ENCODE data around the gene SNTG2.
"Not testable (repeated sequence)": the region's sequence is repeated elsewhere in the genome, so short reads cannot be mapped to it uniquely, and the experiment has no call there.

Gene SNTG2

DNA sequence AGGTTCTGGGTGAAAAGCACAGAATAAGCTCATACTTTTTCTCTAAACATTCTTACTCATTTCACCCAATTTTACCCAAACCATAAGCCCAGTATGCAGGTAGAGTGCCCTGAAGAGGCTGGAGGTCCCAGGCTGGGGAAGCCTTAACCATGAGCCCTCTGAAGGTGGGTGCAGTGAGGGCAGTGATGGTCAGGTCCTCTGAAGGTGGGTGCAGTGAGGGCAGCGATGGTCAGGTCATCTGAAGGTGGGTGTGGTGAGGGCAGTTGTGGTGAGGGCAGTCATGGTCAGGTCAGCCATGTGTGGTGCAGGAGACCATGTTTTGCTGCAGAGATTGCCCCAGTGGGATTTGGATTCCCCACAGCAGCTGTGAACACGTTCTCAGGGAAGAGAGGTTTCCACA is 148.8 kb downstream of the SNTG2 start:
- no peak for DNase-seq (ENCODE audit: low spot score)

DNA sequence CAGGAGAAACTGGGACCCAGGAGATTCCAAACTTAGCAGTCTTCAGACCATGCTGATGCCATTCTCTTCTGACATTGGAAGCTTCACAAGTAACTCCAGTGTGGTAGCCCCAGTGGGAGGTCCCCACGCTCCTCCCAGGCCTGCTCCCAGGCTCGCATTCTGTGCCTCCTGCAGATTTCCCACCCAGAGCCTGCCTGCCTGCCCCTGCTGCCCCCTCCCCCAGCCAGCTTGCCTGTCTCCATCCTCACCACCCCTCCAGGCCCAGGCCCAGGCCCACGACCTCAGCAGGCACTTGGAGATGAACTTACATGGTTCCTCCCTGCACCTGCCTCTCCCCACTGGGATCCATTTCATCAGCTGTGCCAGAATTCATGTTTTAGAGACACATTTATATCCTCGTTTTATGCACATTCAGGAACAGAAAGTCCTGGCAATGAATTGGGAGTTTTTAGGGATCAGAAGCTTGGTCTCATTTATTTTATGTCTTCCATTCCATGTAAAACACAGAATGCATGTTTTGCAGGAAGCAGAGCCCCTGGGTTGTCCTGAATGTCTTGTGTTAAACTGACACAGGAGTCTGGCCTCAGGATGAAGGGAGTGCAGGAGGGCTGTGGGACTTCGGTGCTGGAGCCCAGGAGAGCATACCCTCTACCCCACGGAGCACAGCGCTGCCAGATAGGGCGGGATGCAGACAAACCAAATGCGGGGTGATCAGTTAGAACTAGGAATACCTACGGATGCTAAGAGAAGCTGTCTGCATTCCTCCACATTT is 150.5 kb downstream of the SNTG2 start:
- no peak for DNase-seq (ENCODE audit: low spot score)

DNA sequence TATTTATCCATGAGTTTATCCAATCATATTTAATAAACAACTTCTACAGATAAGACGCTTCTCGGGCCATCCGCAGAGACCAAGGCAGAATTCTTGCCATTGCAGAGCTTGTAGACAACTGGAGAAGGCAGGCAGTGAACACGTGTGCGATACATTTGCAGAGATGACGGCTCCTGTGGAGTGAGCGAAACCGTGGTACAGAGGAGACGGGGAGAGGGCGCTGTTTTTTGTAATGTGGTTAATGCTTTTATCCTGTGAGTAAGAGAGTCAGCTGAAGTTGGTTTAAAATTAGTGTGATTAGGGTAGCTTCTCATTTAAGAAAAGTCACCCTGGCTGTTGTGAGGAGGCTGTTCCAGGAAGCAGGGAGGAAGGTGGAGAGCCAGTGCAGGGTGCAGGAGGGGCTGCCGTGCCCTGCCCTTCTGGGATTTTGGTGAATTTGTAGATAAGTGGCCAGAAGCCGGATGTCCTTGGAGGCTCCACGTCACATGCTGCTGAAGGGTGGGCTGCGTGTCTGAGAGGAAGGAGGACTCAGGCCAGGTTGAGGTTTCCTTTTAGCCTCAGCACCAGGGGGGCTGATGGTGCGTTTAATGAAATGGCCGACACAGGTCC is 151.4 kb downstream of the SNTG2 start:
- no peak for DNase-seq (ENCODE audit: low spot score)

DNA sequence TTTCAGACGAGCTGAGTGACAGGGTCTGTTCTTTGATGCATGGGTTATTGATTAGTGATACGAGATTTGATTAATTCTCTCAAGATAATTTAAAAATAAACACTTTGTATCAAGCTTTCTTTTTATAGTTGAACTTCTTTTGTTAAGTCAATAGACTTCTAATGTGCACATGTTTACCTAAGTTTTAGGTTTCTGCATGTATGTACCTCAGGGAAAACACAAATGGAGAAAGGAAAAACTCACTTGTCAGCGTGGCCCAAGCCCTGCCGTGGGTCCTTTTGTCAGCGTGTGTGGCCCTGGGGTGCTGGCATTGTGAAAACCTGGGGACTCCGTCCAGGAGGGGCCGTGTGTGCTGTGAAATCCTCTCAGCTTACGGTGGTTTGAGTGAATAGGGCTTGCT is 153.7 kb downstream of the SNTG2 start:
- no peak for DNase-seq (ENCODE audit: low spot score)

DNA sequence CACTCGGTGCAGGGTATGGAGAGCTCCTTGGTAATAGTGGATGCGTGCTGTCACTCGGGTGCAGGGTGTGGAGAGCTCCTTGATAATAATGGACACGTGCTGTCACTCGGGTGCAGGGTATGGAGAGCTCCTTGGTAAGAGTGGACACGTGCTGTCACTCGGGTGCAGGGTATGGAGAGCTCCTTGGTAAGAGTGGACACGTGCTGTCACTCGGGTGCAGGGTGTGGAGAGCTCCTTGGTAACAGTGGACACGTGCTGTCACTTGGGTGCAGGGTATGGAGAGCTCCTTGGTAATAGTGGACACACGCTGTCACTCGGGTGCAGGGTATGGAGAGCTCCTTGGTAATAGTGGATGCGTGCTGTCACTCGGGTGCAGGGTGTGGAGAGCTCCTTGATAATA is 155.7 kb downstream of the SNTG2 start:
- DNase-seq (ENCODE audit: low spot score): not testable (repeated sequence)

DNA sequence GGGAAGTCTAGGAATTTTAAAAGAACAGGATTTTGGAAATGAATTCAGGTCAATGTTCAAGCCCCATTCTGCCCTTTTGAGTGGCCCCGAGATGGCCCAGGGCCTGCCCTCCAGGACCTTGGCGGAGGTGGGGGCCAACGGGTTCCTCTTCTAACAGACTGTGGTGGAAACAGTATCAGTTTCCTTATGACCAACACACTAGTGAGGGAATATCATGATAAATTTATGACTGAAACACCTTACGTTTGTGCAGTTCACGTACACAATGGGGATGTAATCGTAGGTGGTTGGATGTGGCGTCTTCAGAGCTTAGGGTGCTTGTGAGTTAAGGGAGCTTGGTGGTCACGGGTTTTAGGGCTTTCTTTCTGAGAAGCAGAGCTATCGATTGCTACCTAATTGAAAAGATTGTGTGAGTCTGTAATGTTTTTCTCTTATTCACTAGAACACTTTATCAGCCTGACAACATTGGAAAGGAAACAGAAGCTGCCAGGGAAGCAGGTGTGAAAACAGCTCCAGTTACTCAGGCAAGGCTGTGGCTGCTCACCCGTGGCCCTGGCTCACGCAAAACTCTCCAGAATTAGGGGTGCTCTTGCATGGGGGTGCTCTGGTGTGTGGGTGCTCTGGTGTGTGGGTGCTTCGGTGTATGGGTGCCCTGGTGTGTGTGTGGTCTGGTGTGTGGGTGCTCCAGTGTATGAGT is 165.3 kb downstream of the SNTG2 start:
- DNase-seq (ENCODE audit: low spot score): no peak

DNA sequence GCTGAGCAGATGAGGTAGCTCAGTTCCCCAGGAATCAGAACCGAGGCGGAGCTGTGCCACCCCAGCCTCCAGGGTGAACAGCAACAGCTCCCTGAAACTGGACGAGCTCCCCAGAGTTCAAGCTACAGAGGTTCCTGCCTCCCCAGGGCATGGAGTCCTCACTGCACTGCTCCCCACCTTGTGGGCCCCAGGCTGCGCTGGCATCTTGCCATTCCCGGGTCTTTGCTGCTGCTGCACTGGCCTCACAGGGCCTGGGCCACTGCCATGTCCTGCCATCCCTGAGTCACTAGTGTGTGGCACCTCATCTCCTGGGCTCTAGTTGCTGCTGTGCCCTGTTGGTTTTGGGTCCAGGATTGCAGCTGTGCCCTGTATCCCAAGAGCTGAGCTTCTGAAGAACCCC is 166.9 kb downstream of the SNTG2 start:
- no peak for DNase-seq (ENCODE audit: low spot score)

DNA sequence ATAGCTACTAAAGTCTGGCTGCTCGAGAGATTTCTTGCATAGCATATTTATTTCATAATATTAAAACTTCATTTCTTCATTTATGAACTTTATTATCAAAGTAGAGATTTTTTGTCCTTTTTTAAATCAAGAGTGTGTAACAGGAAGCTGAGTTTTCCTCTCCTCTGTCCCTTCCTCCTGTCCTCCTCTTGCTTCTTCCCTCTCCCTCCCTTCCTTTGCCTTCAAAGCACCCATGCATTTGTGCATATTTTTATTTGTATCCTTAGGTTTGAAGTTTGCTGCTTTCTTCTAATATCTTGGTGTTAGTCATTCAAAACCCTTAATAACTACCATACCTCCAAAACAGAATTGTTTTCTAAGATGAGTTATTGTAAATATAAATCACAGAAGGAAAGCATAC is 174.6 kb downstream of the SNTG2 start:
- DNase-seq (ENCODE audit: low spot score): no peak

DNA sequence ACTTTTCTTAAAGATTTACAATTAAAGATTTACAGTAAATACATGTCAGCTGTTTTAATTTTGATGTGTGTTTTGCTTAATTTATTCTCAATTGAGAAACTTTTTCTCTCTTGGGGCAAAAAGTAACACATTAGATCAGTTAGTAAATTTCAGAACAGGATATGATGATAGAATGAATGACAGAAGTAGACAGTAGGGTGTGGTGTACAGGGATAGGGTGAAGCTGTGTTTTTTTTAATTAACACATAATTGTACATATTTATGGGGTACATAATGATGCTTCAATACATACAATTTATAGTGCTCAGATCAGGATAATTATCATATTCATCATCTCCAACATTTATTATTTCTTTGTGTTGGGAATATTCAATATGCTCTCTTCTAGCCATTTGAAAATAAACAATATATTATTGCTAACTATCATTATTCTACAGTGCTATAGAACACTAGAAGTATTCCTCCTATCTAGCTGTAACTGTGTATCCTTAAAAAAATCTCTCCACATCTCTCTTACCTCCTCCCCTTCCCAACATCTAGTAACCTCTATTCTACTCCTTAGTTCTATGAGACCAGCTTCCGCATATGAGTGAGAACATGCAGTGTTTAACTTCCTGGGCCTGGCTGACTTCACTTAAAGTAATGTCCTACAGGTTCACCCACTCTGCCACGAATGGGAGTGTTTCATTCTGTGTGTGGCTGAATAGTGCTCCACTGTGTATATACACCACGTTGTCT is 175.2 kb downstream of the SNTG2 start:
- DNase-seq (ENCODE audit: low spot score): no peak

DNA sequence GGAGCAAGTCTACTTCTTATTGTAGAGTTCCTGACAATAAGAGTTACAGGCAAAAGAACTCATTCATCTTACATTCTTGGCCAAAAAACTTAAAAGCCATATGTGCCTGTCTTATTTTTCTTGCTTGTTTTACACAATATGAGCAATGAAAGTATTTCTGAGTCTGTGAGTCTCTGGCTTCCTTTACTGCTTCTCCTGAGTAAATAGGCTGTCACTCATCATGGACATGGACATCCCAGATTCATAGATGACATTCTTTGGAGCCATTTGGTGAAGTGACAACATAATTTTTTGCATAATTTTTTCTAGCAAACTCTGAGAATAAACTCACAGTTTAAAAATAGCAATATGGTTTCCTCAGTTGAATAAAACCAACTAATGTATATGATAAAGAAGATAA is 179.3 kb downstream of the SNTG2 start:
- DNase-seq (ENCODE audit: low spot score): no peak

DNA sequence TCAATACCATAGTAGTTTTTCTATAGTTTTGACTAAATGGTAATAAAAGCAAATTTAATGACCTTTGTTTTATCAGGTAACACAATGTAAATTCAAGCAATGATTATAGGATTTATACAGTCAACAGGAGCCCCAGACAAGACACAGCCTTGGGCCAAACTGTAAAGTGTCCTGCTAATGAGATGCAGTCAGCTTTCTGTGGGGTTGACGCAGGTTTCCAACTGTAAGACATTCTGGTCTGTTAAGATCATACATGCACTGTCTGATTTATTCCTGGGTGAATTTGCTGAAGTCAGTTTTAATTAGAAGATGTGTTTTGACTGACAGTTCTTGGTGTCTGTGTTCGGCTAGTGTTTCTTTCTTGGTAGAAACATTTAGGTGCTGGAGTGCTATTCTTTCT is 180.3 kb downstream of the SNTG2 start:
- no peak for DNase-seq (ENCODE audit: low spot score)

DNA sequence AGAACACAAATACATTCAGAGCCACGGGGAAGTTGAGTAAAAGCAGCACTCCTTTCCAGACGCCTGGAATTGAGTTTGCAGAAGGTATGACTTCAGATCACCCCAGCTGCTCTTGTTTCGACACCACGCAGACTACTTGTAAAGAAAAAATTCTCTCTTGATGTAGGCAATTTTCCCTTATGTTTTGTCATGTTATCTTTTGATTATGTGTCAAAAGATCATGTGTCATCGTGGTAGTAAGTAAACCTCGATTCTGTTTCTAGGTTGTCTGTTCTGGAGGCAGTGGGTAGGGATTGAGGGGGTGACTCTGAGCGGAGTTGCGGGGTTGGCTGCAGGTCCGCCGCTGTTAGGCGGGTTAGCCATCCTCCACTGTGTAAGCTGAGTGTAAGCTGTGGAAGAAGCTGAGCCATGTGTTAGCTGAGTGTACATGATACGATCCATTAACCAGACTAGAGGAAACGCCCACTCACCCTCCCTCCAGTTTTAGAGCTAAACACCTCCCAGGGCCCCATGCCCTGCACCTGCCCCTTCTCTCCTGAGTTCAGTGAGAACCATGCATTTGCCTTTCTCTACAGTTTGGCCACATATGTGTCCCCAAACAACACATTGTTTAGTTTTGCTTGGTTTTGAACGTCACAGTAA is 181.8 kb downstream of the SNTG2 start:
- DNase-seq (ENCODE audit: low spot score): no peak

DNA sequence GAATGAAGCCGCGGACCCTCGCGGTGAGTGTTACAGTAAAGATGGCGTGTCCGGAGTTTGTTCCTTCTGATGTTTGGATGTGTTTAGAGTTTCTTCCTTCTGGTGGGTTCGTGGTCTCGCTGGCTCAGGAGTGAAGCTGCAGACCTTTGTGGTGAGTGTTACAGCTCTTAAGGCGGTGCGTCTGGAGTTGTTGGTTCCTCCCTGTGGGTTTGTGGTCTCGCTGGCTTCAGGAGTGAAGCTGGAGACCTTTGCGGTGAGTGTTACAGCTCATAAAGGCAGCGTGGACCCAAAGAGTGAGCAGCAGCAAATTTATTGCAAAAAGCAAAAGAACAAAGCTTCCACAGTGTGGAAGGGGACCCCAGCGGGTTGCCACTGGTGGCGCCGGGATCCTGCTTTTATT is 183.2 kb downstream of the SNTG2 start:
- DNase-seq (ENCODE audit: low spot score): not testable (repeated sequence)

DNA sequence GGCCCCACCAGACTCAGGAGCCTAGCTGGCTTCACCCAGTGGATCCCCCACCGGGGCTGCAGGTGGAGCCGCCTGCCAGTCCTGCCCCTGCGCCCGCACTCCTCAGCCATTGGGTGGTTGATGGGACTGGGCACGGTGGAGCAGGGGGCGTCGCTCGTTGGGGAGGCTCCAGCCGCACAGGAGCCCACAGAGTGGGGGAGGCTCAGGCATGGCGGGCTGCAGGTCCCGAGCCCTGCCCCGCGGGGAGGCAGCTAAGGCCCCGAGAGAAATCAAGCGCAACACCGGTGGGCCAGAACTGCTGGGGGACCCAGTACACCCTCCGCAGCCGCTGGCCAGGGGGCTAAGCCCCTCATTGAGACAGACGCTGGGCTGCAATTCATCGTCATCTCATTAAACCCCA is 184.0 kb downstream of the SNTG2 start:
- no peak for DNase-seq (ENCODE audit: low spot score)

DNA sequence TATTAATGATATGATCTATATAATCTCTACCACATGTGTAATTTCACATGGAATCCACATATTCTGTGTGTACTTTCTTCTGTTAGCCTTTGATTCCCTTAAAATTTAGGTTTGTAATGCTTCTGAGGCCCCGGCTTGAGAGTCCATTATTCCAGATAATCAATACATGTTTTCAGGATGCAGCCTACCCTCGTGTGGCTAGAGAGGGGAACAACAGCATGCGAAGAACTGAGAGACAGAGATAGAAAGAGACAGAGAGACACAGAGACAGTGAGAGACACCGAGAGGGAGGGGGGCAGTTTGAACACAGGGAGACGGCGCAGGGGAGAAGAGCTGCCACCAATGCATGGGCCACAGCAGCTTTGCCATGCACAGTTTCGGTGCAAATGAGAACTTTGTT is 185.4 kb downstream of the SNTG2 start:
- no peak for DNase-seq (ENCODE audit: low spot score)

DNA sequence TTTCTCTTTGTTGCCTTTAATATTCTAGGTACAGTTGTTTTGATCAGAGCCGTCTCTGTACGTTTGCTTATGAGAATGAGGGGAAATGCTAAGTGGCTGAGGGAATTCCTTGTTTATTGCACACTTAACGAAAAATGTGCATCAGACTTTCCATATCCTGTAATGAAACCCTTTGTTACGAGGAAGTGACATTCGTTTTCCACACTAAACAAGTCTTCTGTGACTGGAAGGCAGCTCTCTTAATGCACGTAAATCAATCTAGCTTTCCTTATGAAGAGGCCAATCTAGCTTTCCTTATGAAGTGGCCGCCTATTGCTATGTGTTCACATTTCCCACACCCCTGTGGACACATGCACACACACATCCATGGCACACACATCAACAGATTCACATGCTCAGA is 186.2 kb downstream of the SNTG2 start:
- DNase-seq (ENCODE audit: low spot score): no peak

DNA sequence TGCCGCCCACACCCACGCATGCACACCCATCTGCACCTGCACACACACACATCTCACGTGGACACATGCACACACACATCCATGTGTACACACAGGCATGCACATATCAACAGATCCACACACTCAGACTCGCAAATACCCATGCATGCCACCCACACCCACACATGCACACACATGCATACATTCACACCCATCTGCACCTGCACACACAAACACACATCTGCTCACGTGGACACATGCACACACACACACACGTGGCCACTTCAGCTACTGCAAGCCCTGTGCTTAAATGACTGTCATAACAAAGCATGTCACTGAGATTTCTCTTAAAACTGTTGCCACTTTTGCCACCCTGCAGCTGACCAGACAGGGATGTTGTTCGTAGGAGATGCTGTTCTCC is 186.6 kb downstream of the SNTG2 start:
- no peak for DNase-seq (ENCODE audit: low spot score)

DNA sequence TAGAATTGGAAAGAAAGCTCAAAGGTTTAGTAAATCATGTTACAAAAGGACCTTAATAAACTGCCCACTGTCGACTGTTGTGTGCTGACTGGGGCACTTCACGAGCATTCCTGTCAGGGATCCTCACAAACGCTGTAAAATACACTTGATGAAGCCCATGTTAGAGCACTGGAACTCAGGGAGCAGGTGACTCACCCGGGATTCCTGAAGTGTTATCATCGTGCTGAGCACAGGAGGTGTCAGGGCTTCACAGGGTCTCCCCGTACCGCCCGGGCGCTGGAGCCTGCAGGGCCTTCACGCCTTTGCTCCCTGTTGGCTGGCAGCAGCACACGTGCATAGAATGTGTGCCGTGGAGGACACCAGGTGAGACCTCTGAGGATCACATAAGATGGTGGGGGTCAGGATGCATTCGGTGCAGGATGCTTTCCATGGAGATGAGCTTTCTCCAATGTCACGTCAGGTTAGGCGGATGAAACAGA is 187.3 kb downstream of the SNTG2 start:
- no peak for DNase-seq (ENCODE audit: low spot score)

DNA sequence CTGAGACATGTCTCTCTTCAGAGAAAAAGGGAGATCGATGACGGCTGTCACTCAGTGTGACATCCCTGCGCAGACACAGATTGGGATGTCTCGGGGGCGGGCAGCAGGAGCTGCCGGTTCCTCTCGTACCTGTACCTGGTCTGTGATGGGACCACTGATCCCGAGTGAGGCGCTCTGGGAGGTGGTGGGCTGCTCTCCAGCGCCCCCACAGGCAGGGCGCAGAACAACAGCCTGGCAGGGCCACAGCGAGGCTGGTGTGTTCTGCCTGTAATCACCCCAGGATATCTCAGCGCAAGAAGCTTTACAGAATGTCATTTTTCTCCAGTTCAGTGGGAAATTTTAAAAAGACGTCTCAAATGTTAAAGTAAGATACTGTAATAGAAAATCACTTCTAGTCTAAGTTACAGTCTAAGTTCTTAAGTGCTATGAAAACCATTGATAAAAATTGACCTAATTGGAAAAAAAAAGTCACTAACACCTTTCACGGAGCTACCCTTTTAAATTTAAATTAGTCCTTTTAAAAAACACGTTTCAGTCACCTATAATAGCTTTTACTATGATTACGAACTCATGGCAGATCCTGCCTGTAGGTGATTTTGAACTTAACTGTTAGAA is 189.8 kb downstream of the SNTG2 start:
- DNase-seq (ENCODE audit: low spot score): no peak

DNA sequence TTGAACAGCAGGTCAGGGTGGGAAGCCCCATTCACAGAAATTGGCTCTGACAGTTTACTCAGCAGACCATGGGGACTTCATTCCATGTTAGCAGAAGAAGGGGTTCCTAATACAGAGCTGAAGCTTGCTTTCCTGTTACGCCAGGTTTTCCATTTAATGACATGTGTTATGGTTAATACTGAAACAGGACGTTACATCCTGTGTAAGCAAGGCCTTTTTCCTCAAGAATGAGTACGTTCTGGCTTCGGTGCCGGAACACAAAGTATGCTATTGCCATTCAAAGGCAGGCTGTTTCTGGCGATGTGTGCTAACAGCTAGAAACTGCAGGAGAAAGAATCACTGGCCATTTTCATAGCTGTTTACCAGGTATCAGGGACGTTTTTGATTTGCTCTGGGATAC is 190.4 kb downstream of the SNTG2 start:
- DNase-seq (ENCODE audit: low spot score): no peak

DNA sequence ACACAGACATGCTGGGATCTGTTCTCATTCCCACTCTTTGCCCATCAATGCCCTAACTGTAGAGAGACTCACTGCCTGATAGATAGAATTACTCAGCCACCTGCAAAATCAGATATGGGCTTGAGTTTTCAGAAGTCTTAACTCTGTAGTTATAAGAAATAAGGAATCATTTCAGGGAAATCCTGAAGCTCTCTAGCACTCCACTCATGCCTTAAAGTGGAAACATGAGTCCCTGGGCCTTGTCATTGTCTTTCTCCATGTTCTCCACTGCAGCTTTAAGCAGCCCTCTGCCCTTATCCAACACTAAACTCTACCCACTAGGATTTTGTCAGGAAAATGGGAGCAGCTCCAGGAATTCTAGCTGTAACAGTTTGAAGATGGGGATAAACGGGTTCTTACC is 192.5 kb downstream of the SNTG2 start:
- no peak for DNase-seq (ENCODE audit: low spot score)

All from Ammon's horn (tissue), 1 donor.